Esophagus squamous epithelium (tissue), 5 donors: ENCODE measurements around the gene MIEN1. TPM values are rescaled to one million over a fixed set of nuclear protein-coding genes. Genes with fewer than 3 reads are reported as not detected.
"Not testable (repeated sequence)": the region's sequence is repeated elsewhere in the genome, so short reads cannot be mapped to it uniquely, and the experiment has no call there.

Experiments used
- DNase-seq: peaks from one replicate; lab custom pipeline; 2025; lab: John Stamatoyannopoulos, UW
- H3K27ac ChIP-seq, 4 donors: fragments of 200-600 bp; sonication (generic); one replicate each; pipeline ENCODE4 v1.5.1; 2016 to 2019; ENCODE audit warnings: mild to moderate bottlenecking in 1 of 4
- H3K27me3 ChIP-seq, 4 donors: fragments of 200-600 bp; sonication (generic); 1 replicate in 3 of 4; 2 replicates in 1 of 4; pipeline versions ENCODE4 v1.5.1 to v1.6.0; 2017 to 2021; ENCODE audit warnings: antibody characterized with exemption in 1 of 4
- H3K36me3 ChIP-seq, 3 donors: fragments of 200-600 bp; sonication (generic); one replicate each; pipeline ENCODE4 v1.5.1; 2016 to 2019
- H3K4me1 ChIP-seq, 3 donors: fragments of 200-600 bp; sonication (generic); one replicate each; pipeline ENCODE4 v1.5.1; 2017 to 2019
- H3K4me3 ChIP-seq, 4 donors: fragments of 200-600 bp; sonication (generic); 1 replicate in 3 of 4; 2 replicates in 1 of 4; pipeline ENCODE4 v1.5.1; 2016 to 2019; ENCODE audit warnings: mild to moderate bottlenecking in 2 of 4, moderate library complexity in 1 of 4
- H3K9me3 ChIP-seq, 3 donors: fragments of 200-600 bp; sonication (generic); one replicate each; pipeline ENCODE4 v1.5.1; 2016 to 2019
- CTCF ChIP-seq, 6 experiments: fragments of 450-650 bp in 4 of 6; fragments of 200-600 bp in 2 of 6; sonication (generic) in 2 of 6; IDR thresholded peaks; one replicate each; pipeline ENCODE4 v1.5.1; 2016 to 2019; ENCODE audit warnings: antibody characterized with exemption in 6 of 6, mild to moderate bottlenecking in 4 of 6, moderate library complexity in 4 of 6
- POLR2A ChIP-seq, 4 donors: fragments of 450-650 bp; IDR thresholded peaks; one replicate each; pipeline ENCODE4 v1.6.1; 2017; ENCODE audit warnings: antibody characterized with exemption in 4 of 4, mild to moderate bottlenecking in 4 of 4, moderate library complexity in 3 of 4
- WGBS, 2 donors: methylation state at CpG; one replicate each; pipeline ENCODE4 v1.1.5; 2018; 5-methylcytosine and 5-hydroxymethylcytosine counted together
- intact Hi-C: fragments of 100-400 bp; cut with DNase I; formaldehyde crosslinking; loops from one replicate; pipeline ENCODE4 v1.15.0; 2022
- total RNA-seq, 4 donors: library from RNA; depleted of rRNA; stranded (reverse); fragments of >200 nt; gene quantifications; one replicate each; pipeline ENCODE4 v1.1.0, GENCODE V29; 2016
- donor health status: DM: yes; HTN: yes; CAD: no.

MIEN1 gene
- total RNA-seq, 4 donors from 2014 or later = 44.4 to 55.2 (median 53.2) TPM

GRCh38 chr17:39714234-39714633 lies 16.1 kb downstream of the MIEN1 start:
- intact Hi-C loops = no loop called here
- no peak for TF ChIP-seq CTCF (IDR thresholded peaks at IDR 0.05)
- no peak for TF ChIP-seq POLR2A (IDR thresholded peaks at IDR 0.05)
- Histone ChIP-seq H3K27me3 (no peaks in the 10 kb centered on the region), H3K4me3 (no peak overlapping the region), H3K4me1 (peaks cover 17 to 44% (median 18%) of the 10 kb centered on the region in 3 donors), H3K27ac (peak overlapping the region in 1 of 4 donors; percentile 9), H3K9me3 (no peaks in the 10 kb centered on the region), H3K36me3 (peaks cover 13 to 100% (median 18%) of the 10 kb centered on the region in 3 donors)
- 97% methylated on average over 3 to 4 of the region's 4 CpGs for WGBS, 2 donors
- DNase-seq = no peak

- Histone ChIP-seq H3K9me3 (no peaks in the 10 kb centered on the region), H3K27ac (no peak overlapping the region), H3K4me3 (no peak overlapping the region), H3K36me3 (peaks cover 25 to 100% (median 29%) of the 10 kb centered on the region in 3 donors), H3K27me3 (no peaks in the 10 kb centered on the region), H3K4me1 (peaks cover 17 to 44% (median 17%) of the 10 kb centered on the region in 3 donors)
- WGBS, 2 donors = 98 to 100% methylated on average over 1 to 7 of the region's 10 CpGs
- intact Hi-C loops = no loop called here
- DNase-seq = no peak
- no peak for TF ChIP-seq POLR2A (IDR thresholded peaks at IDR 0.05)
- TF ChIP-seq CTCF (IDR thresholded peaks at IDR 0.05) = no peak
These were observed 18.5 kb downstream of the MIEN1 start for GRCh38 chr17:39711851-39712250.

GRCh38 chr17:39711071-39711470 lies 19.3 kb downstream of the MIEN1 start:
- peaks cover 11 to 44% (median 19%) of the 10 kb centered on the region in 3 donors for H3K4me1 ChIP-seq
- H3K4me3 ChIP-seq, intact Hi-C loops, H3K27me3 ChIP-seq, DNase-seq, H3K9me3 ChIP-seq, H3K27ac ChIP-seq: not testable (repeated sequence)
- peaks cover 25 to 95% (median 27%) of the 10 kb centered on the region in 3 donors for H3K36me3 ChIP-seq
- 81 to 83% methylated on average over 11 of the region's 11 CpGs for WGBS, 2 donors

- Histone ChIP-seq H3K36me3 (peaks cover 19 to 87% (median 25%) of the 10 kb centered on the region in 3 donors), H3K4me3 (no peak overlapping the region), H3K9me3 (no peaks in the 10 kb centered on the region), H3K27me3 (no peaks in the 10 kb centered on the region), H3K4me1 (peaks cover 6 to 44% (median 17%) of the 10 kb centered on the region in 3 donors), H3K27ac (no peak overlapping the region)
- intact Hi-C loops = no loop called here
- no peak for TF ChIP-seq POLR2A (IDR thresholded peaks at IDR 0.05)
- no peak for TF ChIP-seq CTCF (IDR thresholded peaks at IDR 0.05)
- 86 to 93% methylated on average over 7 to 13 of the region's 20 CpGs for WGBS, 2 donors
- DNase-seq = no peak
These were observed 20.1 kb downstream of the MIEN1 start for GRCh38 chr17:39709998-39710964.

- Histone ChIP-seq H3K9me3 (no peaks in the 10 kb centered on the region), H3K36me3 (peaks cover 19 to 78% (median 25%) of the 10 kb centered on the region in 3 donors), H3K27ac (no peak overlapping the region), H3K4me3 (no peak overlapping the region), H3K4me1 (peaks cover 11 to 44% (median 22%) of the 10 kb centered on the region in 3 donors), H3K27me3 (no peaks in the 10 kb centered on the region)
- TF ChIP-seq POLR2A (IDR thresholded peaks at IDR 0.05) (no peak), CTCF (IDR thresholded peaks at IDR 0.05) (no peak)
- 87 to 90% methylated on average over 10 to 11 of the region's 14 CpGs for WGBS, 2 donors
- DNase-seq = no peak
- intact Hi-C loops = no loop called here
These were observed 20.9 kb downstream of the MIEN1 start for GRCh38 chr17:39709319-39709997.
